MM.1S (cell line): ENCODE results near the gene BACH2.

Experiments used
- CTCF ChIP-seq: fragments of 300-600 bp; sonication (generic); IDR thresholded peaks from 2 replicates; pipeline ENCODE4 v1.5.1; 2016; ENCODE audit warnings: antibody characterized with exemption, low read length, mixed read lengths
- EZH2 ChIP-seq: fragments of 300-600 bp; sonication (generic); optimal IDR thresholded peaks from 2 replicates; pipeline ENCODE3; 2017; ENCODE audit warnings: low read depth, mild to moderate bottlenecking, antibody characterized with exemption, low read length, mixed read lengths
- EZH2phosphoT487 ChIP-seq: fragments of 300-600 bp; sonication (generic); IDR thresholded peaks from 2 replicates; pipeline ENCODE4 v1.6.1; 2018; ENCODE audit warnings: antibody characterized with exemption, low read length

DNA sequence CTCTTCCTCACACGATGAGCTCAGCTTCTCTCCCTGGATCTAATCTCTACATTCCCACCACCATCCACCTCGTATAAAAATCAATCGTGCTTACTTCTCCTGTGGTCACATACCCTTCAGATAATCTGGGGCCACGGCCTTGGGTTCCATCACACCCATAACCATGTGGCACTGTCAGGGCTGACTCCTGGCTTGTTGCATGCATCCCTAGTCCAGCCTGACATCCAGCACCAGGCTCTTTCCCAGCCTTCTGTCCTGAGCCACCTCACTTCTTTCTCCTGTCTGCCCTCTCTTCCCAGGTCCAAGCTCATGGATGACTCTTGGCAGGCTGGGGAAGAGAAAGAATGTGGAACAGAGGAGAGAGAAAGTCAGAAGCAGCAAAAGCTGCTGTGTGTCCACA lies 199.8 kb downstream of the BACH2 start:
- TF ChIP-seq CTCF (no peak), EZH2phosphoT487 (no peak), EZH2 (no peak)
